ENCODE data around the gene NPBWR2.
"Not testable (repeated sequence)": the region's sequence is repeated elsewhere in the genome, so short reads cannot be mapped to it uniquely, and the experiment has no call there.

Gene NPBWR2

DNA sequence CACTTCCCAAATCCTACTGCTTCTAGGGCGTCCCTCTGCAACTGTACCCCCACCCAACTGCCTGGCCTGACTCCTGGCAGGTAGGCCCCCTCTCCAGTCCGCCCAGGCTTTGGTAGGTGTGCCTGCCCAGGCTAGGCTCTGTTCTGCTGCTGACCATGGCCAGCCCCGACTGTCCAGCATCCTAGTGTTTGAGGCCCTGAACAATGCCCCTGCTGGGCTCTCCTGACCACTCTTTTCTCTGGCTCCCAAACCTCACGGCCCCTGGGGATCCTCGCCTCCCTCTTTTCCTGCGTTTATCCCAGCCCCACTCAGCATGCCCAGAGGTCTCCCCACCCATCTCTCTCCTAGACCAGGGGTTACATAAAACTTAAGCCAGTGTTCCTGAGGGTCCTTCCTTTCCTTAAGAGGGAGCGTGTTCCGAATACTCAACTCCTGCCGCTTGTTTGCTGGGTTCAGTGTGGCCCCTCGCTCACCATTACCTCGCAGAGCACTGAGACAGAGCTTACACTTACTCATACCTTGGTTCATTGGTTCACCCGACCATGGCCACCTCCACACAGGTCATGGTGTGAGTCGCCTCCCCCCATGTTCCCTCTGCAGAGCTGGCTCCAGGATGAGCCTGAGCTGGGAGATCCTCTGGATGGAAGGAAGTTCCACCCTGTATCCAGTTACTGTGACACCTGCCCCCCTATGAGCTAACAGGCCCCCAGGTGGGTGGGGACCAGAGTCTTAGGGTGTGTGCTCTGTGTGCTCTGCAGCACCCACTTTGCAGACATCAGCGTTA is 35.8 kb upstream of the NPBWR2 start:
- DNase-seq, result no peak

DNA sequence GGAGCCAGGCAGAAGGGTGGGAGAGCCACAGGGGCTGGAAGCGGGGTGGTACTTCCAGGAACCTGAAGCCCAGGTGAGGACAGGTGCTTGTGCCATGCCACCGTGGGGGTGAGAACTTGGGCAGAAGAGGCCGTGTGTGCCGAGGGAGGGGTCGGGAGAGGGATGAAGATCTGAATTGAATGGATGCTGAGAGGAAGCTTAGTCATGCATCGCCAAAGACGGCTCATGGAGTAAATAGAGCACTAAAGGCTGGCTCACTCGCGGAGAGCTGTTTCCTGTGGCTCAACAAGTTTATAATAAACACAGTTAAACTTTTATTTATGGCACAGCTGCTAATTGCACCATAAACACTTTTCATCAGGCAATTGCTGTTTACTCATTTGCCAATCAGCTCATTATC is 35.2 kb upstream of the NPBWR2 start:
- no peak for DNase-seq

DNA sequence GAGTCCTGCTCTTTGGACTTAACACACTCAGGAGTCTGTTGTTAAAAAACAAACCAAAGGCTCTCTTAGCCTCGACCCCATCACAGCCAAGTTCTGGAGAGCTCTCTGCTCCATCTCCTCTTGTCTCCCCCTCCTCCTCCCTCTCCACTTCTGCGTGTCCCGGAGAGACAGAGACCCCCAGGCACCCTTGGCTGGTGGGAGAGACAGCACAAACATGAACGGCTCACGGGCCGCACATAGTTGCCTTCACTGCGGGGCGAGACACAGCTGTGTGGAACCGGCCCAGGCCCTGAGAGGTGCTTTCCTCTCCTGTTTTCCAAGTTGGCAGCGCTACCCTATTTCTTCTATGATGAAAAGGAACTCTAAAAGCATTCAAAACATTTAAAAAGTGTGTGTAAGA is 33.6 kb upstream of the NPBWR2 start:
- DNase-seq, result no peak

DNA sequence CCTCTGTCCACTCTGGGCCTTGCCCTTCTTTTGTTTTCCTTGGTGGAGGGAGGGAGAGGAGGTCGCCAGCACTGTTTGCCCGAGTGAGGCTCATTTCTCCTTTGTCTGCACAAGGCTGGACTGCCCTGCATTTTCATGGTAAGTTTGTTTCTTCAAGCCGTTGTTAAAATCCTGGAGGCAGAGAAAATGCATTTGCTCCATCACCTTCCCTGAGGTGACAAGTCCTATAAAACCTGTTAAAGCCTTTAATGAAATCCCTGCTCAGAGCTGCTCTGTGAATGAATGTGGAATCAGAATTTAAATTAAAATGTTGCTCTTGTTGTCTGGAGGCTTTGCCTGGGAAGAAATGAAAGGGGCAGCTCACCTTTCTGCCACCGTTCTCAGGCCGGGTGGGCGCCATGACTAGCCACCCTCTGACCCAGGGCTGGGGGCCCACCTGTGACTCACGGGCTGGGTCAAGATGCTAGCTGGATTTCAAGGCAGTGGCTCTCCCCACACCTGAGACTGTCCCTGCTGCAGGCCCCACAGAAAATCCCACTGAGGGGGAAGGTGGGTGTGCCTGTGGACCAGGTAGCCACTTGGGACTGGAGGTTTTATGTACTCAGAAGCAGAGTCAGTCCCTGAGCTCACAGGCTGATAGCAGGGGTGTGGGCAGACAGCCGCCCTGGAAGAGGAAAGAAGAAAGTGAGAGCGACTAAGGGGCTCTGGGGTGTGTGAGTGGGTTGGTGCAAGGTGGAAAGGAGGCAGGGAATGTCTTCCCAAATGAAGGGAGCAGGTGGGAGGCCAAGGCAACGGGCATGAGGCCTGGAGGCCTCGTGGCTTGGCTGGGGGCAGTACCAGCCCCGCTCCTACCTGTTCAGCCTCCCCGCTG is 32.9 kb upstream of the NPBWR2 start:
- no peak for DNase-seq

DNA sequence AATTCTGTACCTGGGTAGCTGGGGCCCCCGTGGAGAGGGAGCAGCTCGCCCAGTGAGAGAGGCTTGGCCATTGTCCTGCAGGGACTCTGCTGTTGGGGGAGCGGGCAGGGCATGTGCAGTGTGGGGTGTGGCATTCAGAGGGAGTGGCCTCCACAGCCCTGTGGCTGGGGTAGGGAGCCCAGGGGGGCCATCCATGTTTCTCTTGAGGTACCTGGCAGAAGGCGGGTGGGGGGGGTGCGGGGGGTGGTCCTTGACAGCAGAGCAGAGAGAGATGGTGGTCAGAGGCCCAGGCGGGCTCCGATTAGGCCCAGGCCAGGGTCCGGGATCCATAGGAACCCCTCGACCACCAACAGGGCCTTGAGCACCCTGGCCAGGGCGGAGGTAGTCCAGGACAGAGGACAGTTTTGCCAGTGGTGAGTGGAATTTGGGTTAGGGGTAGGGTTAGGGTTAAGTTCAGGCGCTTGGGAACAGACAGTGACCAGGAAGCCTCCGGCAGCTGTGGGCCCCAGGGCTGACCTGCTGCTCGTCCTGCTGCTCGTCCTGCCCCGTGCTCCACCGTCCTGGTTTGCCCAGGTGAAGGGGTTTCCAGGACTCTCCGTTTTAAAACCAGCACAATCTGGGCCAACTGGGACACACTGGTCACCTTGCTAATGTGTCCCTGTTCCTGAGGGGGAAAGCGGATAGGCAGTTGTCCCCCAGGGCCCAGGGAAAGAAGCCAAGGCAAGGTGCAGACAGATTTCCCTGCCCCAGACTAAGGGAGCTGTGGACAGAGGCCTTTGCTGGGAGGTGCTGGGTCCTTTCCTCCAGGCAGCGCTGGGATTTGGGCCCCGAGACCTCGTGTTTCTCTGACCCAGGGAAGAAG is 32.1 kb upstream of the NPBWR2 start:
- no peak for DNase-seq

DNA sequence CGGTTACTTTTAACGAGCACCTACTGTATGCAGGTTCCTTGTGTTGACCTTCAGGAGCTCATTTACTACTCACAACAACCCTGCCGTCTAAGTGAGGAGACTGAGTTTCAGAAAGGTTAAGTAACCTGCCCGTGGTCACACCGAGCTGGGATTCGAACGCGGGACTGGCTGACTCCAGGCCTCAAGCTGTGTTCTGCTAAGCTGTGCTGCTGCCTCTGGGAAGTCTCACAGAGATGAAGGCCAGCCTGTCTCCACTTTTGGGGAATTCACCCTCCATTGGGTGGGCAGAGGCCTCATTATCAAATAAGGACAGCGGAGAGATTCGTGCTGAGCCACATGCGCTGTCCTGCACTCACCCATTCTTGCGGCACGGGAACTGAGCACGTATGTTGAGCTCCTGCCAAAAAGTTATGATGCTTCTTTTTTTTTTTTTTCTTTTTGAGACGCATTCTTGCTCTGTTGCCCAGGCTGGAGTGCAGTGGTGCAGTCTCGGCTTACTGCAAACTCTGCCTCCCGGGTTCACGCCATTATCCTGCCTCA is 31.0 kb upstream of the NPBWR2 start:
- DNase-seq, result no peak

DNA sequence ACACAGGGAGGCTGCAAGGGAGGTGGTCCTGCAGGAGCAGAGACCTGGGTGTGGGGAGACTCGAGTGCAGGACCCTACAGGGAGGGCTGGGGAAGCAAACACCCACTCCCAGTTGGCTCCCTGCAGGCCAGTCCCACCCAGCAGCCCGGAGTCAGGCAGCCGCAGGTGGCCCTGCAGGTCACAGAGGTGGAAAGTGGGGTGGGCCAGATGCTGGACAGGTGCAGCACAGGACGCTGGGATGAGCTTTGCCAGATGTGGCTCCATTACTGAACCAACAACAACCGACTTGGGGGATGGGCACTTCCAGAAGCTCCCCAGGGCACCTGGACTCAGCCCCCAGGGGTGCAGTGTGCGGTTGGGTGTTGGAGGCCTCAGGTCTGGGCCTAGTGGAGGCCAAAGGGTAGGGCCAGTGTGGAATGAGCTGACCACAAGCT is 30.2 kb upstream of the NPBWR2 start:
- DNase-seq, result no peak

DNA sequence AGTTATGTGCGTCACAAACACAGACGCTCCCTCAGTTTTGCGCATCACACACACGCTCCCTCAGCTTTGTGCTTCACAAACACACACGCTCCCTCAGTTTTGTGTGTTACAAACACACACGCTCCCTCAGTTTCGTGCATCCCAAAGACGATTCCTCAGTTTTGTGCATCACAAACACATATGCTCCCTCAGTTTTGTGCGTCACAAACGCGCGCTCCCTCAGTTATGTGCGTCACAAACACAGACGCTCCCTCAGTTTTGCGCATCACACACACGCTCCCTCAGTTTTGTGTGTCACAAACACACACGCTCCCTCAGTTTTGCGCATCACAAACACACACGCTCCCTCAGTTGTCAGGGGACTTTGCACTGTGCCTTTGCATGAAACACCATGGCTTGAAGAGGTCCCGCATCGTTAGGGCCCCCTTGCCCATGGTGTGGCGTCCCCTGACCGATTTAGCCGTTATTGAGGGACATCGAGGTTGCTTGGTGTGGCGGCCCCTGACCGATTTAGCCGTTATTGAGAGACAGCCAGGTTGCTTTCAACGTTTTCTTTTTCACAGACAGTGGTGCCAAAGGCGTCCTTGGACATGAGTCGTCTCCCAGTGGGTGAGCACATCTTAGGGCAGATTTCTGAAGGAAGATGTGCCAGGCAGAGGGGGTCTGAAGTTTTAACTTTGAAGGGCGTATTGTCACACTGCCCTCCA is 28.8 kb upstream of the NPBWR2 start:
- DNase-seq, result no peak

DNA sequence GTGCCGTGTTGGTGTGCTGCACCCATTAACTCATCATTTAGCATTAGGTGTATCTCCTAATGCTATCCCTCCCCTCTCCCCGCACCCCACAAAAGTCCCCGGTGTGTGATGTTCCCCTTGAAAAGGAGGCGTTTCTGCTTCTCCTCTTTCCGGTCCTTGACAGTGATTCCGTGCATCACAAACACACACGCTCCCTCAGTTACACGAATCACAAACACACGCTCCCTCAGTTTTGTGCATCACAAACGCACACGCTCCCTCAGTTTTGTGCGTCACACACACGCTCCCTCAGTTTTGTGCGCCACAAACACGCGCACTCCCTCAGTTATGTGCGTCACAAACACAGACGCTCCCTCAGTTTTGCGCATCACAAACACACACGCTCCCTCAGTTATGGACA is 27.4 kb upstream of the NPBWR2 start:
- not testable (repeated sequence) for DNase-seq

DNA sequence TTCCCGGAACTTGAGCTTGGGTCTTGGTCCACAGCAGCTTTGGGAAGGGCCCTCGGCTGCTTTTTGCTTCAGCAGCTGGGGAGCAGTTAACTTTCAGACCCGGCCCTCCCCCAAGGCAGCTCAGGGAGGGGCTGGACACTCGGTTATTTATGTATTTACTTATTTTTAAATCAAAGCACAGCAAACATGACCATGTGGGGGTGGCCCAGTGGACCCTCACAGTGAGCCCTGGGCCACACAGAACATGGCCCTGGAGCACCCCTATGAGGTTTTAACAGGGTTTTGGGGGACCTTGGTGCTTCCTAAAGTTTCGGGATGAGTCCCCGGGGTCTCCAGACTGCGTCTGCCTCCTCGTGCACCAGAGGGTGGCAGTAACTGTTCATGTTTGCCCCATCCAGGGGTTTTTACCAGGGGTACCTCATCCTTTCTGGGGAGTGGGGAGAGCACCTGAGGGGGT is 26.6 kb upstream of the NPBWR2 start:
- no peak for DNase-seq

DNA sequence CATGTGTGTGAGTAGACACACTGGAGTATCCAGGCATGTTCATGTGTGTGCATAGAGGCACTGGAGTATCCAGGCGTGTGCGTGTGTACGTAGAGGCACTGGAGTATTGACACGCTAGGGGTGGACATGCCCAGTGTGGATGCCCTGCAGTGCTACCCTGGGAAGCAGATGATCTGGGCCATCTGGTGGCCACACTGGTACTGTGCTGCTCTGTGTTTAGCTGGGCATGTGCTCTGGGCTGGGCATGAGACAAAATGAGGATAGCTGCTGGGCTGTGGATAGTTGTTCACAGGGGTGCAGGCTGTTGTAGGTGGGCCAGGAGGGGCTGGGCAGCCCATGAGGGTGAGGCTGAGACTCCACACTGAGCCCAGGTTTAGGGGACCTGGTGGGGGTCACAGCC is 24.0 kb upstream of the NPBWR2 start:
- DNase-seq, result no peak

DNA sequence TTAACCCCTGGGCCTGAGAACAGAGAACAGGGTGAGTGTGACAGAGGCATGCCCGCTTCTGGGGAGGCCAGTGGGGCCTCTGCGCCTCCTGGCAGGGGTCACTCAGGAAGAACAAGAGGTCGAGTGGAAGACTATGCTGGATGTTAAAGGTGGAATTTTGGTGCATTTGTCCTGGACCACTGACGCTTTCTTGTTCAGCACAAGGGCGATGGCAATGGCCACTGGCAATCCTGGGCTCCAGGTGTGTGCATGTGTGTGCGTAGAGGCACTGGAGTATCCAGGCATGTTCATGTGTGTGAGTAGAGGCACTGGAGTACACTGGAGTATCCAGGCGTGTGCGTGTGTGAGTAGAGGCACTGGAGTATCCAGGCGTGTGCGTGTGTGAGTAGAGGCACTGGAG is 23.5 kb upstream of the NPBWR2 start:
- no peak for DNase-seq

DNA sequence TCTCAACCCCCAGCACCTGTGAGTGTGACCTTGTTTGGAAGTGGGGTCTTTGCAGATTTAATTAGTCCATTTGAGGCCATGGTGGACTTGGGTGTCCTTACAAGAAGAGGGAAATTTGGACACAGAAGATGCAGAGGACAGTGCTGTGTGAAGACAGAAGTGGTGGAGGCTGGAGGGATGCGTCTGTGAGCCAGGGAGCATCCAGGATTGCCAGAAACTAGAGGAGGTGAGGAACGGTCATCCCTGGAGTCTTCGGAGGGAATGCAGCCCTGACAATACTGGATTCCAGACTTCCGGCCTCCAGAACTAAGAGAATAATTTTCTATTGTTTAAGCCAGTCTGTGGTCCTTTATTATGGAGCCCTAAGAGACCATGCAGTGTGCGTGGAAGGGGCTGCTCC is 22.9 kb upstream of the NPBWR2 start:
- no peak for DNase-seq

DNA sequence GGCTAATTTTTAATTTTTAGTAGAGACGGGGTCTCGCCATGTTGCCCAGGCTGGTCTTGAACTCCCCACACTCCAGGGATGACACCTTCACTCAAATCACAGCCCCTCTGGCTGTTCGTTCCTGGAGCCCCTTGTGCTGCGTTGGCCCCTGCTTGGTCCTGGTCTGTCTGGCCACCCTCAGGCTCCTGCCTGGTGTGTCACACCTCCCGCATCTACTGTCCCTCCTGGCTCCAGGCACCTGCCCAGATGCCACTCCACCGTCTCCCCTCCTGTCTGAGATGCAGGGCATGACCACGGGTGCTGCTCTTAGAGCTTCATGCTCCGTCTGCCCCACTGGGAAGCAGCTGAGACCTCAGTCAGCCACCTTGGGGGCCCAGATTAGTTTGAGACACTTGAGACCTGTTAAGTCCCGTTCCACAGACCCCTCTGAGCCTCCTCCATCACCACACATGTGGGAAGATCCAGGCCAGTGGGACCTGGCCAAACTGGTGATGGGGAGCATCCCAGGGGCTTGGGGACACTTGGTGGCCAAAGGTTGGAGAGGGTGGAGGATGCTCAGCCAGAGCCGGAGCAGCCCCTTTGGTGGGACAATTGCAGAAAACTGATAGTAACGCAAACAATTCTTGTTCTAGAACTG is 21.9 kb upstream of the NPBWR2 start:
- no peak for DNase-seq

DNA sequence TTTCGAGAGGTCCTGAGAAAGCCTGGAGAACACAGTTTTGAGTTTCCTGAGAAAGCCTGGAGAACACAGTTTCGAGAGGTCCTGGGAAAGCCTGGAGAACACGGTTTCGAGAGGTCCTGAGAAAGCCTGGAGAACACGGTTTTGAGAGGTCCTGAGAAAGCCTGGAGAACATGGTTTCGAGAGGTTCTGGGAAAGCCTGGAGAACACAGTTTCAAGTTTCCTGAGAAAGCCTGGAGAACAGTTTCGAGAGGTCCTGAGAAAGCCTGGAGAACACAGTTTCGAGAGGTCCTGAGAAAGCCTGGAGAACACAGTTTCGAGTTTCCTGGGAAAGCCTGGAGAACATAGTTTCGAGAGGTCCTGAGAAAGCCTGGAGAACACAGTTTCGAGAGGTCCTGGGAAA is 16.2 kb upstream of the NPBWR2 start:
- not testable (repeated sequence) for DNase-seq

DNA sequence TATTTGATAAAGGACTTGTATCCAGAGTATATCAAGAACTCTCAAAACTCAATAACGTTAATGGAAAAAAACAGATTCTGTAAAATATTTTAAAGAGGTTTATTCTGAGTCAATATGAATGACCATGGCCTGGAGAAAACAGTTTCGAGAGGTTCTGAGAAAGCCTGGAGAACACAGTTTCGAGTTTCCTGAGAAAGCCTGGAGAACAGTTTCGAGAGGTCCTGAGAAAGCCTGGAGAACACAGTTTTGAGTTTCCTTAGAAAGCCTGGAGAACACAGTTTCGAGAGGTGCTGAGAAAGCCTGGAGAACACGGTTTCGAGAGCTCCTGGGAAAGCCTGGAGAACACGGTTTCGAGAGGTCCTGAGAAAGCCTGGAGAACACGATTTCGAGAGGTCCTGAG is 15.6 kb upstream of the NPBWR2 start:
- DNase-seq, result not testable (repeated sequence)

DNA sequence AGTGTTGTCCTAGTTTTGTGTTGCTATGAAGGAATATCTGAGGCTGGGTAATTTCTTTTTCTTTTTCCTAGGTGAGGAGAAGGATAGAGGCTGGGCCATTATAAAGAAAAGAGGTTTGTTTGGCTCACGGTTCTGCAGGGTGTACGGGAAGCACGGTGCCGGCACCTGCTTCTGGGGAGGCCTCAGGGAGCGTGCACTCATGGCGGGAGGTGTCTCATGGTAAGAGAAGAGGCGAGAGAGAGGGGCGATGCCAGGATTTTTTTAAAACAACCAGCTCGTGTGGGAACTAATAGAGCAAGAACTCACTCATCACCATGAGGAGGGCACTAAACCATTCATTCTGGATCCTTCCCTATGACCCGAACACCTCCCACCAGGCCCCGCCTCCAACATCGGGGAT is 14.2 kb upstream of the NPBWR2 start:
- DNase-seq, result no peak

DNA sequence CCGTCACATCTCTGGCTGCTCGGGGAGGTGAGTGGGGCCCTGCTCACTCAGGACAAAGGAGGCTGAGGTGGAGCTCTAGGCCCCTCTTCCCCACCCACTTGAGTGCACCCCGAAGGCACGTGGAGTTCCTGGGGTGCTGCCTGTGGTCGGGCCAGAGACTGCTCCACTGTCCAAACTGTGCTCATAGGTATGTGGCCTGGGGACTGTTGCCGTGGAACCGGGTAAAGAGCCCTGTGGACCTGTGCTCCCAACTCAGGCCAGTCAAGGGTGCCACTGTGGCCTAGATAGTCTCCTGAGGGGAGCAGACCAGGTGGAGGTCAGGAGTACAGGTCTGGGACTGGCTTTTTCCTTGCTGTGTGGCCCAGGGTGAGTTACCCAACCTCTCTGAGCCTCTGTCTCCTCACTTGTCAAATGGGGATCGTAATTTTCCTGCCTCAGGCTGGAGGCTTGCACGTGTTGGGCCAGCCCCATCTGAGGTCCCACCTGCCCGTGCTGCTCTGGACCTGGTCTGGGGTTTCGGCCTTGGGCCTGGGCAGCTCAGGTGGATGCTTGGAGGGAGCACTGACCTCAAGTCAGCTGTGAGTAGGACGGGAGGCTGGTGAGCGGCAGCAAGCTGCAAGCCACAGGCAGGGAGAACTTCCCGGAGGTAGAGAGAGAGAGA is 12.4 kb upstream of the NPBWR2 start:
- DNase-seq, result no peak

DNA sequence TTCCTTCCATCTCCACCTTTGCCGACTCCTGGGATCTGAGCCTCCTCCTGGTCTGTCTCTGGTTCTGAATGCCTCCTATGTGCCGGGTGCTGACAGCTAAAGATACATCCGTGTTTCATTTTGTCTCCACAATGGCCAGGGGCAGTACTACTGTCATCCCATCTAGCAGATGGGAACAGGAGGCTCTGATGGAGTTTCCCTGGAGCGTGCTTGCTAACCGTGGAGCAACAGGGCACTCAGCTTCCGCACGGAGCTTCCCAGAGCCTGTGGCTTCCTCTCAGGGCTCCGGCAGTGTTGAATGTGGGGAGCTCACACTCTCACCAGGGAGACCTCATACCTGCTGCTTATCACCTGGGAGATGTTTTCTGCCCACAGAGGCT is 11.9 kb upstream of the NPBWR2 start:
- no peak for DNase-seq

DNA sequence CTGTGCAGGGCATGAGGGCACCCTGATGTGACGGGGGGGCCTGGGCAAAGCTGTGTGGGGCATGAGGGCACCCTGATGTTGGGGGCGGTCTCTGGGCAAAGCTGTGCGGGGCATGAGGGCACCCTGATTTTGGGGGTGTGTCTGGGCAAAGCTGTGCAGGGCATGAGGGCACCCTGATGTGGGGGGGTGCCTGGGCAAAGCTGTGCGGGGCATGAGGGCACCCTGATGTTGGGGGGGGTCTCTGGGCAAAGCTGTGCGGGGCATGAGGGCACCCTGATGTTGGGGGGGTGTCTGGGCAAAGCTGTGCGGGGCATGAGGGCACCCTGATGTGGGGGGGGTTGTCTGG is 10.0 kb upstream of the NPBWR2 start:
- not testable (repeated sequence) for DNase-seq
